Stimulated activated CD8-positive, alpha-beta memory T cell treated with anti-CD3 and anti-CD28 coated beads, Interleukin-7, amount 100 ng/mL, for 1 hour (primary cell): Measurements from ENCODE around the gene SRGAP2.
"Not testable (repeated sequence)": the region's sequence is repeated elsewhere in the genome, so short reads cannot be mapped to it uniquely, and the experiment has no call there.

Experiments used
- DNase-seq, 2 donors: peaks; one replicate each; pipeline ENCODE4 v3.0.0-alpha.2; 2020; ENCODE audit warnings: low read depth in 2 of 2

SRGAP2 gene

GRCh38 chr1:206250953-206251681 lies 47.8 kb downstream of the SRGAP2 start:
- not testable (repeated sequence) for DNase-seq

GRCh38 chr1:206252680-206253335 lies 49.5 kb downstream of the SRGAP2 start:
- DNase-seq: not testable (repeated sequence)
